T-helper 1 cell treated with Interleukin-12 subunit alpha and Interleukin-12 subunit beta and Interleukin-4 antibody, amounts not matched to agents 30 μg/mL and 1 μg/mL, for 36 hours (primary cell): ENCODE data around the gene ALDH1A3.

ENCODE experiments used
- H3K27ac Mint-ChIP-seq: one replicate; pipeline ENCODE4 v1.8.0; 2021; ENCODE audit warnings: mild to moderate bottlenecking, mixed read lengths
- H3K27me3 Mint-ChIP-seq: one replicate; pipeline ENCODE4 v1.8.0; 2021; ENCODE audit warnings: low read depth, mixed read lengths
- H3K36me3 Mint-ChIP-seq: one replicate; pipeline ENCODE4 v1.8.0; 2021; ENCODE audit warnings: low read depth, mixed read lengths
- H3K4me1 Mint-ChIP-seq: one replicate; pipeline ENCODE4 v1.8.0; 2021; ENCODE audit warnings: low read depth, mixed read lengths
- H3K4me3 Mint-ChIP-seq: one replicate; pipeline ENCODE4 v1.8.0; 2021; ENCODE audit warnings: mild to moderate bottlenecking, moderate library complexity, mixed read lengths
- H3K9me3 Mint-ChIP-seq: one replicate; pipeline ENCODE4 v1.8.0; 2021; ENCODE audit warnings: mixed read lengths

The ALDH1A3 gene

DNA sequence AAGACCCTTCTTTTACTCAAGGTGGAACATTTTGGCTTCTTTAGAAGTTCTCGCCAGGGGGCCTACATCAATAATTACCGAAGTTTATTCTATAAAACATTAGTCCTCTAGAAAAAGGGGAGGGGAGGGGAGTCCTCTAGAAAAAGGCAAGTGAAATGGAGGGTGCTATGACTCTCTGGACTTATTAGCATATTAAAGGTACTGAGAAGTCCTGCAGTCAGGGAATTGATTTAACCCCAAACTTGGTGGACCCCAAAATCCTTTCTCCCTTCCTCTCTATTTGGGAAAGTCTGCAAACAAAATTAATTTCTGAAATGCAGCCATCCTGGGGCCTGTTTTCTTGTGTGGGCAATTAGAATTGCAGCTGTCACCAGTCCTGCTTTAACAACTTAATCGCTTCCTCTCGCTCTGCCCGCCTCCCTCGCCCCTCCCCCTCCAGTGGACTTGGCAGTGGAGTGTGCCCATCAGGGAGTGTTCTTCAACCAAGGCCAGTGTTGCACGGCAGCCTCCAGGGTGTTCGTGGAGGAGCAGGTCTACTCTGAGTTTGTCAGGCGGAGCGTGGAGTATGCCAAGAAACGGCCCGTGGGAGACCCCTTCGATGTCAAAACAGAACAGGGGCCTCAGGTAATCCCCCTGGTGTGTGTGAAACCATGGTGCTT lies 20.6 kb downstream of the ALDH1A3 start:
- H3K27ac Mint-ChIP-seq, result no peak overlapping the region
- no peaks in the 10 kb centered on the region for H3K4me1 Mint-ChIP-seq
- H3K36me3 Mint-ChIP-seq, result no peaks in the 10 kb centered on the region
- no peaks in the 10 kb centered on the region for H3K9me3 Mint-ChIP-seq
- H3K4me3 Mint-ChIP-seq, result no peak overlapping the region
- H3K27me3 Mint-ChIP-seq, result peaks cover 7% of the 10 kb centered on the region

DNA sequence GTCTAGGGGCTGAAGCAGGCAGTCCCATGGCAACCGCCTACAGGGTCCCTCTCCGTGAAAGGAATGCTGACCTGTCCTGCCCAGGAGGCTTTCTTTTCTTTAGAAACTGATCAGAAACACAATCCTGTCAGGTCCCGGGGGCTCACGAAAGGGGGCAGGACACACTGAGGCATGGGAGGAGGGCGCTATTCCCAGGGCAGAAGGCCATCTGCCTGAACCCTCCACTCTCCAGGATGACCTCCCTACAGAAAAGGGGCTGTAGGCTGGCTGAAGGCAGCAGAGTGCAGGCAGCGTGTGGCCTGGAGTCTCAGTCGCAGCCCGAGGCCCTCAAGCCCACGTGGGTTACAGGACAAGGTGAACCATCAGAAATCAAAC lies 21.2 kb downstream of the ALDH1A3 start:
- Mint-ChIP-seq H3K4me1 (no peaks in the 10 kb centered on the region), H3K9me3 (no peaks in the 10 kb centered on the region)

DNA sequence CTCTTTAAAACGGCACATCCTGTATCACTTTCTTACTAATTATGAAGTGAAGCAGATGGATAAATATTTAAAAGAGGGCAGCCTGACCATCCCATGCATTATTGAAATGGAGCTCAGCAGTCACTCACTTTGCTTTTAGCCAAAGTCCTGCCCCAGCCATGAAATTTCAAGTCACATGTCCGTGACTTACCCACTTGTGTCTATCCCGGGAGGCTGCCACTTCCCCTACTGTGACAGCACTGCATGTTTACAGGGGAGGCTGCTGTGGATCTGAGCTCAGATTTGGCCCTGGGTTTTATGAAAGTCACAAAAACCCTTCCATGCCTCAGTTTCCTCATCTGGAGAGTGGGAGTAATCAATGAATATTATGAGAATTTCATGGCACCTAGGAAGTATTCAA lies 21.7 kb downstream of the ALDH1A3 start:
- no peak overlapping the region for H3K27ac Mint-ChIP-seq
- H3K36me3 Mint-ChIP-seq, result no peaks in the 10 kb centered on the region

More for the DNA sequence above, 21.2 kb downstream of the ALDH1A3 start:
- Mint-ChIP-seq H3K36me3 (no peaks in the 10 kb centered on the region), H3K4me3 (no peak overlapping the region), H3K27ac (no peak overlapping the region), H3K27me3 (peaks cover 7% of the 10 kb centered on the region)

DNA sequence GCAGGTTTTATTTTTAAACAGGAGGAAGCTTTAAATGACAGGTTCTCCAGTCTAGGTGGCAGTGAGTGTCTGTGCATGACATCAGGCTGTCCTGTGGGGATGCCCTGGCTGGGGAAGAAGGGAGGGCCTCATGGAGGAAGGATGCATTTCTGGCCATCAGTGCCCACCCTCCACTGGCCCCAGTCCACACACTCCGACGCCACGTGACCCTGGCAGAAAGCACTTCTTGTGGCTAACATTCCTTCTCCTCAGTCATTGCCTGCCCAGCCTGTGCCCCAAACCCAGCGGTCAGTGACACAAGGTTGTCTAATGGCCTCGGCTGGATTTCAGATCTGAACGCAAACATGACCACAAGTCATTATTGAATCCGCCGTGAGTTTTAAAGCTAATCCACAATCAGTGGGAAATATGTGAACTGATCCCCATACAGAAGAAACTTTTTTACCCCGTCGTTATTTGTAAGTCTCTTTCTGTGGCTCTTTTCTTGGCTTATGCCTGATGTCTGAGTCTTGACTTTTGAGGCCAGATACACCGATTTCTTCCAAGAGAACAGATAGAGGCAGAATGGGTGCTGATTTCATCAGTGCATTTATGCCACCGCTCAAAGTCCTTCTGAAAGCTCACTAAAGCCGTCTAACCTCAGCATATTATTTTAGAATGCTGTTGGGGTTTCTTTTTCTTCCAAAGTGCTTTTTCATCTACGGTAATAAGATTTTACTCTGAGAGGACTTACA lies 22.2 kb downstream of the ALDH1A3 start:
- H3K36me3 Mint-ChIP-seq, result no peaks in the 10 kb centered on the region
- H3K27ac Mint-ChIP-seq, result no peak overlapping the region
- no peaks in the 10 kb centered on the region for H3K9me3 Mint-ChIP-seq
- no peaks in the 10 kb centered on the region for H3K4me1 Mint-ChIP-seq
- H3K4me3 Mint-ChIP-seq, result no peak overlapping the region
- peaks cover 7% of the 10 kb centered on the region for H3K27me3 Mint-ChIP-seq

More for the DNA sequence above, 21.7 kb downstream of the ALDH1A3 start:
- H3K9me3 Mint-ChIP-seq, result no peaks in the 10 kb centered on the region
- no peaks in the 10 kb centered on the region for H3K4me1 Mint-ChIP-seq
- H3K27me3 Mint-ChIP-seq, result peaks cover 7% of the 10 kb centered on the region
- H3K4me3 Mint-ChIP-seq, result no peak overlapping the region

DNA sequence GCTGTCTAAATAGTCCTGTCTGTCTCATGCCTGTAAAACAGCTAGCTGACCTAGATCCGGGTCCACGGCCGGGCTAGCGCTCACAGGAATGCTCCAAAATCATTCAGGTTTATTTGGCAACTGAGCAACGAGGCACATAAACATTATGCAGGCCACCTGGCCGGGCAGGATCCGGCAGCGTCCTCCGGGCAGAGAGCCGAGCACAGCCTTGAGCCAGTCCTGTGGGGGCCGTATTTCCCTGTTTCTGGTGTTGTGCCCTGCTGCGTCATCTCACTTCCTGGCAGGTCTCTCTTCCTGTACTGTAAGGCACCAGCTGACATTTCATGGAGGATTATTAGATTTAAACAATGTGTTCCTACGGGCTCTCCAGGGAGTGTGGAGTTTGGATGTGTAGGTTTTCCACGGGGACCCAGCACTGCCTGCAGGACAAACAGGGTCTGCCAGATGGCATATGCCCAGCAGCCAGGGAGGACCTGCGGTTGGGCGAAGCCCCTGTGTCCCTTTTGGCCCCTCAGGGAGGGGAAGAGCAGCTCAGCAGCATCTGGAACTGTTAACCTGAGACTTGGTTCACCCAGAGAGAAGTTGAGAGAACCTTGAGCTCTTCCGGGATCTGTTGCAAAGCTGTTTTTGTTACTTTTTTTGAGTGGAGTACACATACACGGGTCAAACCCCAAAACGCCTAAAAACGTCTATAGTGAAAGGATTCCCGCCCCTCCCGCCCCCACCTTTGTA lies 23.0 kb downstream of the ALDH1A3 start:
- Mint-ChIP-seq H3K27ac (no peak overlapping the region), H3K4me1 (no peaks in the 10 kb centered on the region), H3K36me3 (no peaks in the 10 kb centered on the region), H3K4me3 (no peak overlapping the region), H3K9me3 (no peaks in the 10 kb centered on the region), H3K27me3 (peaks cover 7% of the 10 kb centered on the region)

DNA sequence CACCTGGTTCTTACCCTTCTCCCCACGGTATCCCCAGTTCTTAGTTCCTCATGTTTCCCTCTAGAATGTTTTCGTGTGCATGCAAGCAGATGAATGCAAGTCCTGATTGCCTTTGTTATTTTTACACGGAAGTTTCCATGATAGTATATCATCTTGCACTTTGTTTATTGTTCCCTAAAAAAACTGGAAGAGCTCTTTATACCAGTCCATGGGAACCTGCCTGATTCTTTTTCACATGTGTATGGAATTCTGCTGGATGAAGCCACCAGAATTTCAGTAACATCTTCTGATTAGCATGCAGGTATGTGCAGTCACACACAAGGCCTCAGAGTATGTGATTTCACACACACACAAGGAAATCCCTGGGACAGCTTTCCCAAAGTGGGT lies 23.5 kb downstream of the ALDH1A3 start:
- Mint-ChIP-seq H3K4me1 (no peaks in the 10 kb centered on the region), H3K9me3 (no peaks in the 10 kb centered on the region)

DNA sequence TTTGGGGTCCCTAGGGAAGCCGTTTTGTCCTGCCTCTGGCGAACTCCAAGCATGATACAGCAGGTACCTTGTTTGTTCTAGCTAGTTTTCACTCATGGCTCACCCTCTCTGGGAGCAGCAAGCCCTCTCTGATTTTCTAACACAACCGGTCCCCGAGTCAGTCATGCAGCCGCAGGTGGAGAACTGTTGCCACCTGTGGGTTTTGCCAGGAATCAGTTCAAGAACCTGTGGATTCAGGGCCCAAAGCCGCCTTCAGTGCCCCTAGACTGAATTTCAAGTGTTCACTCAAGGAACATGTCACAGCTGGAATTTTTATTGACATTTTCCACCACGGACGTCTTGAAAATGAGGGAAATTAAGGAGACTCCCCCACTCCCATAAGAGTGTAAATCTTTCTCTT lies 26.2 kb downstream of the ALDH1A3 start:
- Mint-ChIP-seq H3K27me3 (peaks cover 7% of the 10 kb centered on the region), H3K4me3 (no peak overlapping the region), H3K9me3 (no peaks in the 10 kb centered on the region), H3K36me3 (no peaks in the 10 kb centered on the region), H3K27ac (no peak overlapping the region), H3K4me1 (no peaks in the 10 kb centered on the region)

More for the DNA sequence above, 23.5 kb downstream of the ALDH1A3 start:
- Mint-ChIP-seq H3K27me3 (peaks cover 7% of the 10 kb centered on the region), H3K4me3 (no peak overlapping the region), H3K27ac (no peak overlapping the region), H3K36me3 (no peaks in the 10 kb centered on the region)

DNA sequence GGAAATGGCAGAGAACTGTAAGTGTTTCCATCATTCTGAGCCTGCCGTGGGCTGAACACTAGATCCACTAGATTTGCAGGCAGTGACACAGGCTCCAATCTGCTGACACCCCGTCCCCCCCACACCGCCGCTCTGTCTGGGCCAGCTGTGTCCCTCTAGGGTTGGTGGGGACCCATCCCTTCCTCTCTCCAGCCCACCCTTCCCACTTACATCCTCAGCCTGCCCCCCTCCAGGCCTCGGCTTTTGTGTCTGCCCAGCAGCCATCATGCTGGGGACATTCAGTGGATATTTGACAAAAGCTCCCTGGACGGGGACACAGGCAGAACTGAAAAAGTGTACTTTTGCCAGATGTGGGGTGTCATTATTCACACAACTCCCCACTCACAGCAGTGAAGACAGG lies 28.8 kb downstream of the ALDH1A3 start:
- no peaks in the 10 kb centered on the region for H3K4me1 Mint-ChIP-seq
- H3K27me3 Mint-ChIP-seq, result peaks cover 21% of the 10 kb centered on the region
- H3K9me3 Mint-ChIP-seq, result no peaks in the 10 kb centered on the region

DNA sequence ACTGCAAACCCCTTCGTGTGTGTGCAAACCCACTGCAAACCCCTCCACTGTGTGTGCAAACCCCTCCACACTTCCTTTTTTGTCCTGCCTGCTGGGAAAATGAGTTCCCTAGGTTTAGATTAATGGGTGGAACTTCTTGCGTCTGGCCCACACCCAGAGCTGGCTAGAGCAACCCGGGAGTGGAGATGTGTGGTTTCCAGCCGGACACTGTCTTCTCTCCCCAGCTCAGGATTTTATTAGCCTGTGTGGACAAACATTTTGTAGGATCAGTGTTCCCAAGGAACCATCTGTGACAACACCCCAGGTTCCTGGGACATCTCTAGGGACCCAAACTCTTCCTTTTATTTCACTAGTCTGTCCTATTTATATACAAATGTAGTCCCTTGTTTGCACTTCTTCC lies 29.9 kb downstream of the ALDH1A3 start:
- peaks cover 25% of the 10 kb centered on the region for H3K27me3 Mint-ChIP-seq
- no peaks in the 10 kb centered on the region for H3K36me3 Mint-ChIP-seq

More for the DNA sequence above, 28.8 kb downstream of the ALDH1A3 start:
- Mint-ChIP-seq H3K36me3 (no peaks in the 10 kb centered on the region), H3K27ac (no peak overlapping the region), H3K4me3 (no peak overlapping the region)

DNA sequence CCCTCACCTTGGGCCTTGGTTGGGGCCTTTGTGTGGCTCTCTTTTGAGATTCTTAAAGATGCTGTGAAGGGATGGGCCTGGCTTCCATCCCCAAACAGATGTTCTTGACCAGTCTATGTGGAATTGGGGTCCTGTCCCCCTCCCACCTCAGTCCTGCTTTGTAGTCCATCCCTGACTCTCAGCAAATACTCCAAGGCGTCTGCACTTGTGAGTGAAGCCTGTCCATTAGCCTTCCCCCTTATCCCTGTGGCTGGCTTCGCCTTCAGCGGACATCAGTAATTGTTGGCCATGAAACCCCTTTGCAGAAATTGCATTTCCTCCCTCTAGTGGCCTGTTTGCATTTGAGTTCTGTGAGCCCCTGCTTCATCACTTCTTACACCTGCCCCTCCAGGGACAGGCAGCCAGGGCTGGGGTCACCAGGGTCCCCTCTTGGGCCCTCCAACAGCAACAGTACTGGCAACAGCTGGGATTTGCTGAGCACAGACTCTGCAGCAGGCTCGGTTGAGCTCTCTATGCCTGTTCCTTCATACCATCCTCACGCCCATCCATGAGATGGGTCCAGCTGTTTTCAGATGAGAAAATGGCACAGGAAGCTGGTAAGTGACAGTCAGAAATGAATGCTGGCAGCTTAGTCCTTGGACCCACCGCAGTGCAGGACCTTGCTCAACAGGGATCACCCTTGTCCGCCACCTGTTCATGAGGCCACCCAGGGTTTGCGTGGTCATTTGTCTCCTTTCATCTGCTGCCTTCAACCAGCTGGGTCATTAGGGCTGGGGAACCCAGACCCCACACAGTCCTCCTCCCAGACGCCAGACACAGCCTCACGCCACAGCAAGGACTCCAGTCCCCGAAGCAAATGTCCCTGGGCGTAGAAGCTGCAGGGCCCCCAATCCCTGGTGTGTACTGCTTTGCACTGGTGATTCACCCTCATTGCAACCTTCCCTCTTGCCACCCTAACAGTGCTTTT lies 30.6 kb downstream of the ALDH1A3 start:
- Mint-ChIP-seq H3K9me3 (no peaks in the 10 kb centered on the region), H3K4me3 (no peak overlapping the region), H3K27me3 (peaks cover 31% of the 10 kb centered on the region), H3K36me3 (no peaks in the 10 kb centered on the region), H3K27ac (no peak overlapping the region), H3K4me1 (no peaks in the 10 kb centered on the region)

More for the DNA sequence above, 29.9 kb downstream of the ALDH1A3 start:
- Mint-ChIP-seq H3K4me1 (no peaks in the 10 kb centered on the region), H3K9me3 (no peaks in the 10 kb centered on the region), H3K27ac (no peak overlapping the region), H3K4me3 (no peak overlapping the region)

DNA sequence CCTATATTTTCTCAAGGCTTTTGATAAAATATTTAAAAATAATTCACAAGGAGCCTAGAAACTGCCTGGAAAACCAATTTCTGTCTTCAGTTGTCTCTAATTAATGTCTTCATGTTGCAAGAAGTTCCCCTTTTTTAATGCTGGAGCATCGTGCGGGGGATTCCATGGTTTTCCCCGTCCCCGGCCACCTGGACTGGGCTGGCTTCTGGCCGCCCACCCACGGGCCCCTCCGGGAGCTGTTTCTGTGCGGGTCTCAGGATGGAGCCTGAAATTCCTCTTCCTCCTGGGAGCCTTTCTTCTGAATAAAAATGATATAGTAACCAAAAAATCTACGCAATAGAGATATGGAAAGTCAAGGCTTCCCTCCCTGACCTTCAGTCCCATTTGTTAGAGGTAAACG lies 31.5 kb downstream of the ALDH1A3 start:
- no peak overlapping the region for H3K4me3 Mint-ChIP-seq
- no peaks in the 10 kb centered on the region for H3K9me3 Mint-ChIP-seq
- no peaks in the 10 kb centered on the region for H3K36me3 Mint-ChIP-seq
- H3K27ac Mint-ChIP-seq, result no peak overlapping the region
- H3K4me1 Mint-ChIP-seq, result no peaks in the 10 kb centered on the region
- peaks cover 36% of the 10 kb centered on the region for H3K27me3 Mint-ChIP-seq

DNA sequence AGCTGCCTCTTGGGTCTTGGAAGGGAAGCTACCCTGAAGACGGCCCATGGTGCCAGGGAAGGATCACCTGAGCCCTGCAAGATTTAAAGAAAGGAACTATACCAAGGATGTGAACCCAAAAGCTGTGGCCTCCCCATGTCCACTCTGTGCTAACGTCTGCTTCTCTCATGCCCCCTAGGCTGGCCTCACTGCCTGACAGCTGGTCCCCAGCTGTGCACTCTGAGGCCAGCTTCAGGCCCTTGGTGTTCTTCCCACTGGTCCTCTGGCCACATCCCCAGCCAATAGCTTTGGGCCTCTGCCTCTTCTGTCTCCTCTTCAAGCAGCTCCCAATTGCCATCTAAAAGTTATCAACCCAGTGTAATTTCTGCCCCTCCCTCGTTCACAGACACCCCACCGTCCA lies 34.3 kb downstream of the ALDH1A3 start:
- Mint-ChIP-seq H3K36me3 (no peaks in the 10 kb centered on the region), H3K9me3 (no peaks in the 10 kb centered on the region), H3K4me1 (peaks cover 8% of the 10 kb centered on the region), H3K4me3 (no peak overlapping the region), H3K27me3 (peaks cover 60% of the 10 kb centered on the region), H3K27ac (no peak overlapping the region)

DNA sequence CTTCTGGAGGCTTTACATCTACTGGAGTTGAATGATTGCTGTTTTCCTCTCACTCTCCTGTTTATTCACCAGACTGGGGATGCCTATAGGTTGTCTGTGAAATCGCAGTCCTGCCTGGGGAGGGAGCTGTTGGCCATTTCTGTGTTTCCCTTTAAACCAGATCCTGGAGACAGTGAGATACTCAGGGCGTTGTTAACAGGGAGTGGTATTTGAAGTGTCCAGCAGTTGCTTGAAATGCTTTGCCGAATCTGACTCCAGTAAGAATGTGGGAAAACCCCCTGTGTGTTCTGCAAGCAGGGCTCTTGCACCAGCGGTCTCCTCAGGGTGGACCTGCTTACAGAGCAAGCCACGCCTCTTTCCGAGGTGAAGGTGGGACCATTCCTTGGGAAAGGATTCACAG lies 35.2 kb downstream of the ALDH1A3 start:
- H3K4me3 Mint-ChIP-seq, result no peak overlapping the region
- no peak overlapping the region for H3K27ac Mint-ChIP-seq
- H3K27me3 Mint-ChIP-seq, result peaks cover 62% of the 10 kb centered on the region
- no peaks in the 10 kb centered on the region for H3K36me3 Mint-ChIP-seq
- no peaks in the 10 kb centered on the region for H3K9me3 Mint-ChIP-seq
- peaks cover 10% of the 10 kb centered on the region for H3K4me1 Mint-ChIP-seq

DNA sequence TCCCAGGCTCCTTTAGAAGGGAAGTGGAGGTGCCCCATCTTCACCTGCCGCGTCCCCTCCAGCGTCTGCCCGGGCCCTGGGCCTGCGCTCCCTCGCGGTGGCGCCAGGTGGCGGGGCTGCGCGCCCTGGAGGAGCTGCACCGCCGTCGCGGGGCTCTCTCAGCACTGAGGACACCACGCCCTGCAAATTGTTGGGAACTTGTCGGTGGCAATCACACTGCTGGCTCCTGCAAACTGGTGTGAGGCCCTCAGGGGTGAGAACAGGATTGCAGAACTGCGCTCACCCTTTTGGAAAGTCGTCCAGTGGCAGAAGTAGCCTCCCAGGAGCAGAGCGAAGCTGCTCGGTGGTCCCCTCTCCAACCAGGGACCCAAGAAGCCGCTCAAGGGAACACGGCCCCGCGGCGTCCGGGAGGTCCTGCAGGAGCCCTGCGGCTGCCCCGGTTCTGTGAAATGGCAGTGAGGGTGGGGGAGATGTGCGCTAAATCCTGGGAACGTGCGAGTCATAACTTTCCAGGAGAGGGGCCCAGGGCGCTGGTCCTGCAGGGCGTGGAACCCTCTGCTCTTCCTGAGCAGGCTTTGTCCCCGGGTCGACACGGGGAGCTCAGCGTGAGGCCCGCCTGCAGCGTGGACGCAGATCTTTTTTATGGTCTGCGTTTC lies 38.5 kb downstream of the ALDH1A3 start:
- Mint-ChIP-seq H3K4me1 (peaks cover 23% of the 10 kb centered on the region), H3K9me3 (no peaks in the 10 kb centered on the region), H3K4me3 (peak overlapping the region; percentile 78), H3K36me3 (no peaks in the 10 kb centered on the region), H3K27ac (no peak overlapping the region), H3K27me3 (peaks cover 79% of the 10 kb centered on the region)
